NCI-H526 treated with DMSO at 0.1 percent for 48 hours (cell line): Measurements from ENCODE around the gene EPYC.

Source experiments
- DNase-seq: peaks from one replicate; lab custom pipeline; 2025; lab: John Stamatoyannopoulos, UW

Gene EPYC

GRCh38 chr12:91004872-91005271 lies at the start of gene EPYC:
Gene EPYC (minus strand): TSS chr12:91004972. CDS start chr12:91002565, 2,407 bp downstream.
- no peak for DNase-seq

DNA sequence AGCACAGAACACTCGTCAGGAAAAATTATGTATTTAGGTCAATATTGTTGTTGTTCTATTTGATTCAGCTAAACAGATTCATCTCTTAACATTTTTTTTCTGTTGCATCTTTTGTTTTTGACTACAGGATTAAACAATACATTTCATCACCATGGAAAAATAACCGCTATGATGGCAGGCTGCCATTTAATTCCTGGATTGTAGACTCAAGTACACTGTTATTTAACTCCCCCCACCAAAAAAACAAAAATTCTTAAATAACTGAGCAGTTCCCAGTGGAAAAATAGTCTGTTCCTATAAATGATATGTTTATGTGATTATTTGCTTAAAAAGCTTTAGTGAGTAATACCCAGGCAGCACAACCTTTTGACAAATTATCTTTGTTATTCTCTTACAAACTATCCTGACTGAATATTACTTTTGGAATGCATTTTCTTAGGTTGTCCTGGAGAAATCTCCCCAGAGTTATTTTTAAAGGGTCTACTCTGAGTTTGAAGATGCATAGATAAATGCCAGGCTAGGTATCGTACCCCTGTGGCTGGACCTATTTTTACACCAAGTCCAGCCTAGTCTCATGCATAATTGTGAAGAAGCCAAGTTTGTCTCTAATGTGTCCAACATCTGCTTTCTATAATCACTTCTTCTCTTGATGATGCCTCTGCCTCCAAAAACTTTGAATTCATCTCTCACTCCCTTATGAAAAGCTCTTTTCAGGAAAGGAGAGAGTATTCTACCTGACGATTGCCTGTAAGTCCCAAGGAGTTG lies 49.4 kb upstream of the EPYC start:
- no peak for DNase-seq

GRCh38 chr12:91052026-91052425 lies 47.3 kb upstream of the EPYC start:
- DNase-seq, result no peak

- no peak for DNase-seq
Observed at GRCh38 chr12:91044586-91044985, 39.8 kb upstream of the EPYC start.

DNA sequence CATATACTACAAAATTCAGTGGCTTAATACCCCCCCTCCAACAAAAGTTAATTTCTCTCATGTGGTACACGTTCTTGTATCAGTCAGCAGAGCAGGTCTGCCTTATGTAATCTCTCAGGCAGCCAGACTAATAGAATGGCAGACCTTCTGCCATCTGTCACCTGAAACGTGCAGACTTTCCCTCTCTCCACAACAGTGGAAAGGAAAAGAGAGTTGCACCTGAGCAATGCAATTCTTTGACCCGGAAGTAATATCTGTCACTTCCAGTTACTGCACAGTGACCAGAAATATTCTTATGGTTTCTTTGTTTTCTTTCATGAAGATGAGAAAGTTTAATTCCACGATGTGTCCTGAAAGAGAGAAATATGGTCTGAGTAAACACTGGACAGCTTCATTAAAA lies 38.6 kb upstream of the EPYC start:
- peak; percentile 6 for DNase-seq

GRCh38 chr12:91040096-91040755 lies 35.5 kb upstream of the EPYC start:
- no peak for DNase-seq

DNA sequence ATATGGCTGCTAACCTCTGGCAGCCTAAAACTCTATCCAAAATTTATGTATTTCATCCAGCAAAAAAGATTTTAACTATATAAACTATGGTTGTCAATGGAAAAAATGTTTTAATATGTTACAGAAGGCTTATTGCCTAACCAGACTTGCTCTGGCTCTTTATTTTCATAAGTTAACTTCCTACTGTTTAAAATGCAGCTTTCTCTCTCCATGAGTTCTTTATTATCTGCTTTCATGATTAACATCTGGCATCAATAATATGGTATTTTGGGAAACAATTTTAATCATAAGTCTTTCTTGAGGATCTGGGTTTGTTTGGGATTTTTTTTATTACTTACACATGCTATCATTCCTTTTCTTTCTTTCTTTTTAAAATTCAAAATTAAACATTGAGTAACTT lies 32.5 kb upstream of the EPYC start:
- DNase-seq, result no peak

DNA sequence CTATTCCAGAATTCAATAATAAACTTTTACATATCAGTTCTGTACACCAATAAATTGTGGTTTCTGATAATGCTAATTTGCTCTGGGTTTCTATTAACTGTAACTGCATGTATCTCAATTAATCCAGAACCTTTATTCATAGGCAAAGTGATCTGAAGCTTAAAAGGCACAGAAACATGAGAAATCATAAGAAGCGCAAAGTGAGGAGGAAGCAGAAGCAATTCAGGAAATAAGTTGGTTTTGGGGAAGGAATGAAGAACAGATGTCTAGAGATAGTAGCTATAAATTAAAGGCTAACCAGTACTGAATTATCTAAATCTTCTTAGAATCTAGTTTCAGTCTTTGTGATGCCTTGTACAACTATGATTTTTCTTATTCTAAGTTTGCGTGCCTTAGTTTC lies 28.5 kb upstream of the EPYC start:
- DNase-seq, result no peak

DNA sequence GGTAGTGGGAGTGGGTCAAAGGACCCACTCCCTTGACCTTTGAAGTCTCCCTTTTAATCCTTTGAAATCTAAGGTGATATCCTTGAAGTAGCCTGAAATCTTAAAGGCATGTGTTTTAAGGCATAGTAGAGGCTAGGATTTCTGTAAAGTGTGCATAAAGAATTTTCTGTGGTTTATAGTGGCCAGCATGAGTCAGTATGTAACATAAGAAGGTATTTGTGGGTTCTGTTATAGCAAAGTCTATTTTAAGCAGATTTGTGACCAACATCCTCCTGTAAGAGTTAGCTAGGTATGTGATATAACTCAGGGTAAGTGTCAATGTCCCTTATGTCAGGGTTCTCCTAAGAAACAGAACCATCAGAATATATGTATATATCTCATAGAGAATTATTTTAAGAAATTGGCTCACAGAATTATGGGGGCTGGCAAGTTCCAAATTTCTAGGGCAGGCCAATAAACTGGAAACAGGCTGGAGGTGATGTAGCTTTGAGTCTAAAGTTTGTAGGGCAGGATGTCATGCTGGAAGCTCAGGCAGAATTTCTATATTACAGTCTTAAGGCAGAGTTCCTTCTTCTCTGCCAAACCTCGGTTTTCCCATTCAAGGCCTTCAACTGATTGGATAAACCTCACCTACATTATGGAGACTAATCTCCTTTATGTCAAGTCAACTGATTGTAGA lies 18.7 kb upstream of the EPYC start:
- DNase-seq, result no peak

DNA sequence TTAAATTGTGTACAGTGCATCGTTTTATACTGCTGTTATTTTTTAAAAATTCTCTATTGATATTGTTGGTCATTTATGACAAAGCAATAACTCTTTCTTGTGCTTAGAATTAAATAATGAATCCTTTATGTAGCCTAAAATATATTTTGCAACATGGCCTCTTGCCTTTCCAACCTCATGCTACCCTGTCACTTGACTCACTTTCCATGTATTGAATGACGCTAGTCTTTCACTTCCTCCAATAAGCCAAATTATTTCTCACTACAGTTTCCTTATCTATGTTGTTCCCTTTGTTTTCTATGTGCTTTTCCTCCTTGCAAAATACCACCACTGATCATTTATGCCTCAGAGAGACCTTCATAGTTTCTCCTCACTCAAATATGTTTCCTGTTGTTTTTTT lies 16.3 kb upstream of the EPYC start:
- no peak for DNase-seq

GRCh38 chr12:91019455-91019854 lies 14.7 kb upstream of the EPYC start:
- DNase-seq, result no peak

DNA sequence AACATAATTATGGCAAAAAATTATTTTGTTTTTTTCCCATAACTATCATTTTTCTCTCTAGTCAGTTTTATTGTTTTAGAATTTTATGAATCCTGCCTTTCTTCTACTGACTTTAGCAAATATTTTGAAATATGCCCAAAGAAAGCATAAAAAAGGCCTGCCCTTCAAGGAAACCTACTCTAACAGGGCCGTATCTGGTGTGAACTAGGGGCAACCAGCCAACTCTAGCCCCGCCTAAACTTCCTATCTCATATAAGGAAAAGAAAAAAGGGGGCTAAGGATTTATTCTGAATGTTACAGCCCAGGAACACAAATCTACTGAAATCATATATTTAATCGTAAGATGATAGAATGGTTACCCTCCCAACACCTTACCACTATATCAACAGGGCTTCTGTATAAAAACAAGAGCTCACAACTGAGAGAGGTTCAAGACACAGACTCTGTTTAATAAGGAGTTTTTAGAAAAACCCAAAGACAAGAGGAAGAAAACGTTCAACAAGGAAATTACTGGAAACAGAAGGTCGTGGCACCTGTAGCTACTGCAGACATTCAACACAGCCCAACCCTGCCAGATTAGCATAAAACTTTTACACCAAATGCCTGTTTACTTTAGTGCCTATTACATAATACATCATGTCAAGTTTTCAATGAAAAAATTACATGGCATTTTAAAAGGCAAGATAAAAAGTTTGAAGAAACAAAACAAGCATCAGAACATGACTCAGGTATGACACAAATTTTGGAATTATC lies 12.9 kb upstream of the EPYC start:
- DNase-seq, result no peak

GRCh38 chr12:91017043-91017442 lies 12.3 kb upstream of the EPYC start:
- no peak for DNase-seq

DNA sequence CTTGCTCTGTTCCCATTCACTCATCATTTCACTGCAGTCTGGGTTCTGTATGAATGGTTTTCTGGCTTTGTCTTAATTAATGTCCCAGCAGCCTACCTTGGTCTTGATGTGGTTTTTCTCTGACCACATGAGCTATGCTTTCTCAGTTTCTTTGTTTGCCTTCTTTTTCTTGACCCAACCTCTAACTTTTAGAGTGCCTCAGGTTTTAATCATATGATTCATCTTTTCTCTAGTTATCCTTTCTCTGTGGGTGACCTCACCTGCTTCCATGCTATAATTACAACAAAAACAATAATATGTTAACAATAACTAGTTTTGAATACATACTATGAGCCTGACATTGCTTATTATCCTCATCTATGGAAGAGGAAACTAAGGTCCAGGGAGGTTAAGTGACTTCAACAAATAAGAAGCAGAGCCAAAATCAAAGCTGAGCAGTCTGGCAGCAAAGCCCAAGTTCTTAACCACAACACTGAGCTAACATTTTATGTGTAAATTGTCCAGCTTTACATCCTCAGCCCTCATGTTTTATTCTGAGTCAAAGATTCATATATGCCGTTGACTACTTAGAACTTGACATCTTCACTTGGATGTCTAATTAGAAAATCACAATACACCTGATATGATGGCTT lies 4.7 kb upstream of the EPYC start:
- no peak for DNase-seq

GRCh38 chr12:91007531-91008290 lies 2.9 kb upstream of the EPYC start:
- DNase-seq, result no peak

DNA sequence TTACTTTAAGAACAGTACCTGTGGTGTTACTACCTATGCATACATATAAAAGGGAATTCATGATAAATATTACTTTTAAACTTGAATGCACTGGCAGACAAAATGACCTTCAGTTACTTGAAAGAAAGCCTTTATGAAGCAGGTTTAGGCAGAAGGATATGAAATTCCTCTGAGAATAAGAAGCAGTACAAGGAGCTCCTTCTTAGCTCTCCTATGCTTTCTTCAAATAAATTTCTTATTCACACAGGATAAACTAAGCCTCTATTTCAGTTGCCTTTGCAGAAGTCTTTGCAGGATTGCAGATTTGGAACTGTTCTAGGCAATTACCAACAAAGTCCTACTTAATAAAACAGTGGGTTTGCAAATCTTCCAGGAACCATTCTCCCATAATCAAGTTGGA lies 1.0 kb downstream of the EPYC start:
- DNase-seq, result no peak

DNA sequence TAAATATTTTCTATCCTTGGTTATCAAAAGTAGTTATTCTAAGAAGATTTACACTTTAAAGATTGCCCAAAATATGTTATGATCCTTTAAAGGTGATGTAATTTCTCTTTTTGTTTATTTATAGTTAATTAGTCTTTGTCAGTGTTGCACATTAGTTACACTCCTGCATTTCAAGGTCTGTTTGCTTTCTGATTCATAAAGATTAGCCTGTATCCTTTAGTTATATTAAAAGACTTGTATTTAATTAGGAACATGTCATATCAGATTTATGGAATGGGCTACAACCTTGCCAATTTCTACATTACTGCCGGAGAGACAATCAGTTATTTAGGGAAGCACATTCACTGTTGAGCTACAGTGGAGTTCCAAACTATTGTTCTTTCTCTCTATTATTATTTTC lies 3.5 kb downstream of the EPYC start:
- DNase-seq, result no peak

DNA sequence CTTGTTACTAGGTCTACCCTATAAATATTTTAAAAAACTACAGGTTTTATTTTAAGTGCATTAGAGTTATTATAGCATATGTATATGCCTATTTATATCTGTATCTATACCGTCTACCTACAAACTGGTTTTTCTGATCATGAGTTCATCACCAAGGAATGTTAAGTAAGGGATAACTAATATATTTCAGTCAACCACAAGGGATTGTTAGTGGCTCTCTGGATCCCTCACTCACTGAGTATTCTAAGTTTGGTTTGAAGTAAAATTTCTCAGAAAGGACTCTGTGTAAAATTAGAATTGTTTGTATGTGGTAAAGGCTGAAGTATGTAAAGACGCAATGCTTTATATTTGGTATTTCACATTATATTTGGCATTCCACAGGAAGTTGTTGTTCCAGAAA lies 4.8 kb downstream of the EPYC start:
- DNase-seq, result no peak

DNA sequence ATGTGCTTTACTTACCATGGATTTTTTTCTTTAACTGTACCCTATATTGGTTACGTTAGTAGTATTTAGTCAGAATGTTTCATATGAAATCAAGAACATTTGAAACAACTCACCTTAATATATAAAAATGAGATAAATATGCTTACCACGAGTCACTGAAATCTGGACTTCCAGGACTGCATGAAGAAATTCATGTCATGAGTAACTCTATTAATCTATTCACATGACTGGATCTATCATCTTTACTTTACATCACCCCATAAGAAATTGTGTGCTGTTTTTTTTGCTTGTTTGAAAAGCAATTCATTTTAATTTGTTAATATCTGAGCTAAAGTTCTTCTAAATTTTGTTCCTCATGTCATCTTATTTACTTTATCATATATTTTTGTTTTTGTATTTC lies 5.2 kb downstream of the EPYC start:
- no peak for DNase-seq

- DNase-seq, result no peak
Observed at GRCh38 chr12:90995010-90995409, 9.8 kb downstream of the EPYC start.

- DNase-seq, result no peak
Observed at GRCh38 chr12:90991952-90992465, 12.8 kb downstream of the EPYC start.
